ENCODE results near the gene ETV3L.

DNA sequence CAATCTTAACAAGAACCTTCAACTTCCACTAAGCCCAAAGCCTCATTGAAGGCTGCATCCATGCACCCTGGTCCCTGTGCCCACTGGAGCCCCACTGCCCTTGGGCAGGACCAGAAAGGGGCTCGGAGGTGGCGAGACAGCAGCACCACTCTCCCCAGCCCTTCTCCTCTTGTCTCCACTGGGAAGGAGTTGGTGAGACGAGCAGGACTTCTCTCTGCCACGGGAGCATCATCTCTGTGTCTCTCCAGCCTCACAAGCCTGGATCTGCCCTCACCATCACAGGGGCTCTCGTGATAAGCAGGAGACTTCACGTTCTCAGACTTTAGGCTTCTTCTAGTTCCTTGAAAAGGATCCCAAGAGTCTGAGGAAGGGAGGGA lies 7.2 kb upstream of the ETV3L start:
- TF ChIP-seq, protein P1, sequence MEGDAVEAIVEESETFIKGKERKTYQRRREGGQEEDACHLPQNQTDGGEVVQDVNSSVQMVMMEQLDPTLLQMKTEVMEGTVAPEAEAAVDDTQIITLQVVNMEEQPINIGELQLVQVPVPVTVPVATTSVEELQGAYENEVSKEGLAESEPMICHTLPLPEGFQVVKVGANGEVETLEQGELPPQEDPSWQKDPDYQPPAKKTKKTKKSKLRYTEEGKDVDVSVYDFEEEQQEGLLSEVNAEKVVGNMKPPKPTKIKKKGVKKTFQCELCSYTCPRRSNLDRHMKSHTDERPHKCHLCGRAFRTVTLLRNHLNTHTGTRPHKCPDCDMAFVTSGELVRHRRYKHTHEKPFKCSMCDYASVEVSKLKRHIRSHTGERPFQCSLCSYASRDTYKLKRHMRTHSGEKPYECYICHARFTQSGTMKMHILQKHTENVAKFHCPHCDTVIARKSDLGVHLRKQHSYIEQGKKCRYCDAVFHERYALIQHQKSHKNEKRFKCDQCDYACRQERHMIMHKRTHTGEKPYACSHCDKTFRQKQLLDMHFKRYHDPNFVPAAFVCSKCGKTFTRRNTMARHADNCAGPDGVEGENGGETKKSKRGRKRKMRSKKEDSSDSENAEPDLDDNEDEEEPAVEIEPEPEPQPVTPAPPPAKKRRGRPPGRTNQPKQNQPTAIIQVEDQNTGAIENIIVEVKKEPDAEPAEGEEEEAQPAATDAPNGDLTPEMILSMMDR (conservative IDR thresholded peaks at IDR 0.05) = no peak
- no peak for TF ChIP-seq ZFX (IDR thresholded peaks at IDR 0.05)

Measured in C4-2B (cell line).